Parathyroid adenoma (tissue), 2 donors: ENCODE results near the gene GDPD4.

Experiments used
- H2AFZ ChIP-seq: fragments of 300-600 bp; sonication (generic); one replicate; pipeline ENCODE4 v1.7.0; 2017; ENCODE audit warnings: antibody characterized with exemption, mild to moderate bottlenecking
- H3K27ac ChIP-seq: fragments of 300-600 bp; sonication (generic); one replicate; pipeline ENCODE4 v1.7.0; 2017
- H3K27me3 ChIP-seq: fragments of 300-600 bp; sonication (generic); one replicate; pipeline ENCODE4 v1.7.0; 2017; ENCODE audit warnings: low read length; ENCODE audit not compliant: control insufficient read depth, insufficient read depth
- H3K36me3 ChIP-seq: fragments of 300-600 bp; sonication (generic); one replicate; pipeline ENCODE4 v1.7.0; 2017; ENCODE audit warnings: low read length; ENCODE audit not compliant: control insufficient read depth, insufficient read depth
- H3K4me1 ChIP-seq: fragments of 300-600 bp; sonication (generic); one replicate; pipeline ENCODE4 v1.7.0; 2017; ENCODE audit warnings: control low read depth
- H3K4me2 ChIP-seq: fragments of 300-600 bp; sonication (generic); one replicate; pipeline ENCODE4 v1.7.0; 2017; ENCODE audit warnings: low read length
- H3K4me3 ChIP-seq: fragments of 300-600 bp; sonication (generic); one replicate; pipeline ENCODE4 v1.7.0; 2017; ENCODE audit warnings: low read depth, low read length
- H3K79me2 ChIP-seq: fragments of 300-600 bp; sonication (generic); one replicate; pipeline ENCODE4 v1.7.0; 2017; ENCODE audit warnings: control low read depth
- H3K9ac ChIP-seq: fragments of 300-600 bp; sonication (generic); one replicate; pipeline ENCODE4 v1.7.0; 2017; ENCODE audit warnings: mild to moderate bottlenecking
- H3K9me3 ChIP-seq: fragments of 300-600 bp; sonication (generic); one replicate; pipeline ENCODE4 v1.7.0; 2017; ENCODE audit warnings: low read length; ENCODE audit not compliant: control insufficient read depth
- TF ChIP-seq, protein P1 (sequence below): fragments of 300-600 bp; sonication (generic); IDR thresholded peaks from one replicate; pipeline ENCODE4 v1.7.0; 2017; ENCODE audit warnings: antibody characterized with exemption, mild to moderate bottlenecking
- donor health status: primary hyperparathyroidism.

Gene GDPD4

DNA sequence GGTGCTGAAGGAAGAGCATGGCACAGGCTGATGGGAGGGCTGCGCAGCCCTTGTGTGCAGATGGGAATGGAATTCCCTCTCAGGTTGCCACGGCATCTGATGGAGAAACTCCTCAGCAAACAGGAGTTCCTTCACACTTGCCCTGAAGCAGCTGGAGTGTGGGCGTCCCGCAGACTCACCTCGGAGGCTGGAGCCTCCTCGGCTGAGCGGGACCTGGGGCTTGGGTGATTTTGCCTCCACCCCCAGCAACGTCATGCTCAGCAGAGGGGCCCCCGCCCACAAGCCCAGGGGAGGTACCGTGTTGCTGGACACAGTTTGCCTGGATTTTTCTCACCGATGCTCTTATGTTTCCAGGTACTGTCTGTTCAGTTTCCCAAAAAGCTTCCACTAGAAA, 110.1 kb downstream of the GDPD4 start:
- no peak overlapping the region for H2AFZ ChIP-seq
- TF ChIP-seq, protein P1, sequence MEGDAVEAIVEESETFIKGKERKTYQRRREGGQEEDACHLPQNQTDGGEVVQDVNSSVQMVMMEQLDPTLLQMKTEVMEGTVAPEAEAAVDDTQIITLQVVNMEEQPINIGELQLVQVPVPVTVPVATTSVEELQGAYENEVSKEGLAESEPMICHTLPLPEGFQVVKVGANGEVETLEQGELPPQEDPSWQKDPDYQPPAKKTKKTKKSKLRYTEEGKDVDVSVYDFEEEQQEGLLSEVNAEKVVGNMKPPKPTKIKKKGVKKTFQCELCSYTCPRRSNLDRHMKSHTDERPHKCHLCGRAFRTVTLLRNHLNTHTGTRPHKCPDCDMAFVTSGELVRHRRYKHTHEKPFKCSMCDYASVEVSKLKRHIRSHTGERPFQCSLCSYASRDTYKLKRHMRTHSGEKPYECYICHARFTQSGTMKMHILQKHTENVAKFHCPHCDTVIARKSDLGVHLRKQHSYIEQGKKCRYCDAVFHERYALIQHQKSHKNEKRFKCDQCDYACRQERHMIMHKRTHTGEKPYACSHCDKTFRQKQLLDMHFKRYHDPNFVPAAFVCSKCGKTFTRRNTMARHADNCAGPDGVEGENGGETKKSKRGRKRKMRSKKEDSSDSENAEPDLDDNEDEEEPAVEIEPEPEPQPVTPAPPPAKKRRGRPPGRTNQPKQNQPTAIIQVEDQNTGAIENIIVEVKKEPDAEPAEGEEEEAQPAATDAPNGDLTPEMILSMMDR = no peak
- H3K79me2 ChIP-seq = no peaks in the 10 kb centered on the region
- no peak overlapping the region for H3K27ac ChIP-seq
- H3K27me3 ChIP-seq = no peaks in the 10 kb centered on the region
- H3K9me3 ChIP-seq = no peaks in the 10 kb centered on the region
- H3K4me3 ChIP-seq = no peak overlapping the region
- no peaks in the 10 kb centered on the region for H3K36me3 ChIP-seq
- no peak overlapping the region for H3K4me2 ChIP-seq
- H3K9ac ChIP-seq = no peak overlapping the region
- H3K4me1 ChIP-seq = no peaks in the 10 kb centered on the region

DNA sequence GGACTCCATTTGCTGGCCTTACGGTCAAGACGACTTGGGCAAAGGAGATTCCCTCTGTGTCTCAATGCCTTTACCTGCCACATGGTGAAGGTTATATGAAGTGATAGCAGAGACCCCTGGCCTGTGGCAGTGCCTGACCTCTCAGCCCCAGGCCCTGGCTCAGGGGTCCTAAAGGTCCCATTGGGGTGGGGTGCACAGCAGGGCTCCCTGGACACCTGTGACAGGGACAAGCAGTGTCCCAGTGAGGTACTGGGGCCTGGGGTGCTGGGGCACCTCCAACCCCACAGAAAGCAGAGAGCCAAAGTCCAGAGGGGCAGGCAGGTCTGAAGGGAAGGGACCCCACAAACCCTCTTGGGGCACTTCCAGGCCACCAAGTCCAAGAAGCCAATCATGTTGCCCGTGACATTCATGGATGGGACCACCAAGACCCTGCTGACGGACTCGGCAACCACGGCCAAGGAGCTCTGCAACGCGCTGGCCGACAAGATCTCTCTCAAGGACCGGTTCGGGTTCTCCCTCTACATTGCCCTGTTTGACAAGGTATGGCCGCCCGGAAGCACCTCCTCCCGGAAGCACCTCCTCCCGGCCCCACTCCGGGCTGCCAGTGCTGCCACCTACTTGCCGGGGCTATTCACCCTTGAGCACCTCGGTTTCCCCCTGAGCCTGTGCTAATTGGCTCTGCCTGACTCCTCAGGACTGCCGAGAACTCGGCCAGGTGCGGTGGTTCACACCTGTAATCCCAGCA, 111.0 kb downstream of the GDPD4 start:
- H2AFZ ChIP-seq = no peak overlapping the region
- no peaks in the 10 kb centered on the region for H3K27me3 ChIP-seq
- H3K4me1 ChIP-seq = no peaks in the 10 kb centered on the region
- no peak overlapping the region for H3K9ac ChIP-seq
- no peak overlapping the region for H3K27ac ChIP-seq
- no peak overlapping the region for H3K4me2 ChIP-seq
- H3K4me3 ChIP-seq = no peak overlapping the region
- no peaks in the 10 kb centered on the region for H3K9me3 ChIP-seq
- H3K36me3 ChIP-seq = no peaks in the 10 kb centered on the region
- H3K79me2 ChIP-seq = no peaks in the 10 kb centered on the region
- TF ChIP-seq, protein P1 = no peak

DNA sequence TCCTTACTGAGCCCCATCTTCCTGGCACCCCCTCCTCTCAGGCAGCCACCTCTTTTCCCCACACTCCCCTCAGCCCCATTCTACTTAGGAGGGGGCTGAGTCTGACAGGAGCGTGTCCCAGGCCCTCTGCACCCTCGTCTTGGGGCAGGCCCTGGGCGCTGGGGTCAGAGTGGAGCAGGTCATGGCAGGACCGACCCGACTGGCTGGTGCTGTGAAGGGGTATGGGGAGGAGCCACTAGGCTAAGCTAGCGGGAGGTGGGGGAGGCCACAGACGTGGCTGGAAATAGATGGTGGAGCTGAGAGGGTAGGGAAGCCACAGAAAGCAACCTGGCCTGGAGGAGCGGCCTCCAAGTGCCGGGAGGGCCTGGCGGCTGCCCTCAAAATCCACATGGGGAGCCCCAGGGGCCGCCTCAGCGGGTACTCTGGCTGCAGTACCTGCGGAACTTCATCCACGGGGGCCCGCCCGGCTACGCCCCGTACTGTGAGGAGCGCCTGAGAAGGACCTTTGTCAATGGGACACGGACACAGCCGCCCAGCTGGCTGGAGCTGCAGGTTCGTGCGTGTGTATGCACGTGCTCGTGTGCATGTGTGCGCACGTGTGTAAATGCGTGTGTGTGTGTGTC, 111.8 kb downstream of the GDPD4 start:
- no peak overlapping the region for H3K4me3 ChIP-seq
- TF ChIP-seq, protein P1 = no peak
- no peak overlapping the region for H3K4me2 ChIP-seq
- H3K36me3 ChIP-seq = no peaks in the 10 kb centered on the region
- no peak overlapping the region for H3K27ac ChIP-seq
- no peaks in the 10 kb centered on the region for H3K27me3 ChIP-seq
- H3K79me2 ChIP-seq = no peaks in the 10 kb centered on the region
- H3K4me1 ChIP-seq = no peaks in the 10 kb centered on the region
- H3K9me3 ChIP-seq = no peaks in the 10 kb centered on the region
- H3K9ac ChIP-seq = no peak overlapping the region
- no peak overlapping the region for H2AFZ ChIP-seq

DNA sequence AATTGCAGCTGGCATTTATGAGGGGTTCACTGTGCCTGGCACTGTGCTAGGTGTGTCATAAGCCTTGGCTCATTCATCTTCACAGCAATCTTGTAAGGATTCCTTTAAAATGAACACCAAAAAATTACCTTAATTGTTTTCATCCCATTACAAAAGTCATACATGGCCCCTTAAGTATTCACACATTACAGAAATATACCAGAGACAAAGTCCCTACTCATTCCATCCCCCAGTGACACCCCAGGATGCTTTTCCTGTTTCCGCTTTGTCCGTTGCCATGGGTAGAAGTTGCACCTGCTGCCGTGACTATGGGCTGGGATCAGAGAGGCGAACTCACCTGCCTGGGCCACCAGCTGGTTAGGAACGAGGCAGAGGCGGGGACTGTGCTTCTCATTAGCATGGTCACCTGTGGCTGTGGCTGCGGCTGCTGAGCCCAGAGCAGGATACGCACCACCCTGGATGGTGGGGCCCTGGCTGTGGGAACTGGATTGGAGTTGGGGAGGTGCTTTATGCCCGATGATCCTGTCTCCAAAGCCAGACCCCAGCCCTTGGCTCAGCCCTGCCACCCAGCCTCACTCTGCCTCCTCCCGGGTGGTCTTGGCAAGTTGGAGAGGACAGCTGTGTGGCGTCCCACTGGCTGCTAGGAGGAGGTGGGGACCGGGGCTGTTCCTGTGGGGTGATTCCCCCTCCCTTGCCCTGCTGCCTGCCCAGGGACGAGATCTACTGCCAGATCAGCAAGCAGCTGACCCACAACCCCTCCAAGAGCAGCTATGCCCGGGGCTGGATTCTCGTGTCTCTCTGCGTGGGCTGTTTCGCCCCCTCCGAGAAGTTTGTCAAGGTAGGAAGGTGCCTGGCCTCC, 112.6 kb downstream of the GDPD4 start:
- Histone ChIP-seq H3K27me3 (no peaks in the 10 kb centered on the region), H2AFZ (no peak overlapping the region), H3K4me1 (no peaks in the 10 kb centered on the region), H3K79me2 (no peaks in the 10 kb centered on the region), H3K27ac (no peak overlapping the region), H3K9me3 (no peaks in the 10 kb centered on the region), H3K4me3 (no peak overlapping the region), H3K4me2 (no peak overlapping the region), H3K36me3 (no peaks in the 10 kb centered on the region), H3K9ac (no peak overlapping the region)
- TF ChIP-seq, protein P1 = no peak
